ENCODE data around the gene NECTIN4.

- TF ChIP-seq POLR2A (IDR thresholded peaks at IDR 0.05): no peak
- TF ChIP-seq, protein P1, sequence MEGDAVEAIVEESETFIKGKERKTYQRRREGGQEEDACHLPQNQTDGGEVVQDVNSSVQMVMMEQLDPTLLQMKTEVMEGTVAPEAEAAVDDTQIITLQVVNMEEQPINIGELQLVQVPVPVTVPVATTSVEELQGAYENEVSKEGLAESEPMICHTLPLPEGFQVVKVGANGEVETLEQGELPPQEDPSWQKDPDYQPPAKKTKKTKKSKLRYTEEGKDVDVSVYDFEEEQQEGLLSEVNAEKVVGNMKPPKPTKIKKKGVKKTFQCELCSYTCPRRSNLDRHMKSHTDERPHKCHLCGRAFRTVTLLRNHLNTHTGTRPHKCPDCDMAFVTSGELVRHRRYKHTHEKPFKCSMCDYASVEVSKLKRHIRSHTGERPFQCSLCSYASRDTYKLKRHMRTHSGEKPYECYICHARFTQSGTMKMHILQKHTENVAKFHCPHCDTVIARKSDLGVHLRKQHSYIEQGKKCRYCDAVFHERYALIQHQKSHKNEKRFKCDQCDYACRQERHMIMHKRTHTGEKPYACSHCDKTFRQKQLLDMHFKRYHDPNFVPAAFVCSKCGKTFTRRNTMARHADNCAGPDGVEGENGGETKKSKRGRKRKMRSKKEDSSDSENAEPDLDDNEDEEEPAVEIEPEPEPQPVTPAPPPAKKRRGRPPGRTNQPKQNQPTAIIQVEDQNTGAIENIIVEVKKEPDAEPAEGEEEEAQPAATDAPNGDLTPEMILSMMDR (IDR thresholded peaks at IDR 0.05): no peak
Observed at GRCh38 chr1:161033751-161034150, 55.6 kb downstream of the NECTIN4 start.

Measured in esophagus squamous epithelium (tissue), 4 donors.